GM10248 (cell line): Measurements from ENCODE around the gene ARF5.
A peak's percentile ranks its signal among the peaks of the same experiment; 100 is the strongest.
"Not testable (repeated sequence)": the region's sequence is repeated elsewhere in the genome, so short reads cannot be mapped to it uniquely, and the experiment has no call there.

Experiments used
- CTCF ChIA-PET: fragments of 300-600 bp; sonication (Branson Sonifier 250); formaldehyde crosslinking; extraction: SDS; loops from one replicate; lab custom pipeline; 2021; ENCODE audit warnings: antibody characterized with exemption; lab: Yijun Ruan, JAX
- POLR2A ChIA-PET: fragments of 350-650 bp; sonication (Branson Sonifier 250); formaldehyde crosslinking; extraction: SDS; loops from one replicate; lab custom pipeline; 2020; ENCODE audit warnings: antibody characterized with exemption; lab: Yijun Ruan, JAX
- DNase-seq: peaks from one replicate; pipeline ENCODE4 v3.0.0; 2012; ENCODE audit errors: extremely low spot score
- CTCF ChIP-seq: IDR thresholded peaks from 2 replicates; pipeline ENCODE4 v1.5.1; 2012; ENCODE audit warnings: mild to moderate bottlenecking, low read depth; ENCODE audit errors: extremely low read depth, missing control alignments, control extremely low read depth

Gene ARF5

GRCh38 chr7:127556404-127556803, 31.8 kb upstream of the ARF5 start:
- POLR2A ChIA-PET, result no interaction called here
- CTCF ChIA-PET, result no interaction called here
- no peak for TF ChIP-seq CTCF
- DNase-seq, result no peak

- no peak for DNase-seq
- TF ChIP-seq CTCF, result no peak
- ChIA-PET POLR2A (no interaction called here), CTCF (no interaction called here)
Measured at GRCh38 chr7:127557803-127558202, 30.4 kb upstream of the ARF5 start.

- CTCF ChIA-PET, result no interaction called here
Measured at GRCh38 chr7:127566242-127566641, 22.0 kb upstream of the ARF5 start.

GRCh38 chr7:127568034-127568433, 20.2 kb upstream of the ARF5 start:
- POLR2A ChIA-PET, CTCF ChIA-PET: not testable (repeated sequence)

More at GRCh38 chr7:127566242-127566641, 22.0 kb upstream of the ARF5 start:
- no peak for TF ChIP-seq CTCF
- POLR2A ChIA-PET, result no interaction called here
- DNase-seq, result no peak

GRCh38 chr7:127571741-127572505, 16.3 kb upstream of the ARF5 start:
- no peak for TF ChIP-seq CTCF
- ChIA-PET CTCF (interaction anchor here (1.0 to 2.8 kb wide), 5 partner anchors 10 to 125 kb away, joined by 3 to 10 read pairs (median 4); partner anchors contain the start of gene ARF5), POLR2A (no interaction called here)
- DNase-seq, result no peak

More at GRCh38 chr7:127568034-127568433, 20.2 kb upstream of the ARF5 start:
- not testable (repeated sequence) for DNase-seq

GRCh38 chr7:127578036-127578684, 10.1 kb upstream of the ARF5 start:
- TF ChIP-seq CTCF, result peak; percentile 34
- ChIA-PET POLR2A (no interaction called here), CTCF (interaction anchor here (1.8 to 2.1 kb wide), 2 partner anchors 10 to 131 kb away, joined by 4 to 5 read pairs; partner anchors contain the start of gene ARF5)

GRCh38 chr7:127578711-127579275, 9.4 kb upstream of the ARF5 start:
- TF ChIP-seq CTCF, result no peak
- DNase-seq, result no peak
- CTCF ChIA-PET, result interaction anchor here (1.8 to 2.1 kb wide), 2 partner anchors 10 to 131 kb away, joined by 4 to 5 read pairs; partner anchors contain the start of gene ARF5
- POLR2A ChIA-PET, result no interaction called here

More at GRCh38 chr7:127578036-127578684, 10.1 kb upstream of the ARF5 start:
- no peak for DNase-seq
